ENCODE results near the gene GPX3. TPM values are rescaled to one million over a fixed set of nuclear protein-coding genes. Genes with fewer than 3 reads are reported as not detected.

The GPX3 gene
- total and polyA plus RNA-seq, 2 of the 13 experiments (the other 11 are each of a cell fraction or from before 2014, with no cell fraction given), result 33.8 to 1,892 TPM

DNA sequence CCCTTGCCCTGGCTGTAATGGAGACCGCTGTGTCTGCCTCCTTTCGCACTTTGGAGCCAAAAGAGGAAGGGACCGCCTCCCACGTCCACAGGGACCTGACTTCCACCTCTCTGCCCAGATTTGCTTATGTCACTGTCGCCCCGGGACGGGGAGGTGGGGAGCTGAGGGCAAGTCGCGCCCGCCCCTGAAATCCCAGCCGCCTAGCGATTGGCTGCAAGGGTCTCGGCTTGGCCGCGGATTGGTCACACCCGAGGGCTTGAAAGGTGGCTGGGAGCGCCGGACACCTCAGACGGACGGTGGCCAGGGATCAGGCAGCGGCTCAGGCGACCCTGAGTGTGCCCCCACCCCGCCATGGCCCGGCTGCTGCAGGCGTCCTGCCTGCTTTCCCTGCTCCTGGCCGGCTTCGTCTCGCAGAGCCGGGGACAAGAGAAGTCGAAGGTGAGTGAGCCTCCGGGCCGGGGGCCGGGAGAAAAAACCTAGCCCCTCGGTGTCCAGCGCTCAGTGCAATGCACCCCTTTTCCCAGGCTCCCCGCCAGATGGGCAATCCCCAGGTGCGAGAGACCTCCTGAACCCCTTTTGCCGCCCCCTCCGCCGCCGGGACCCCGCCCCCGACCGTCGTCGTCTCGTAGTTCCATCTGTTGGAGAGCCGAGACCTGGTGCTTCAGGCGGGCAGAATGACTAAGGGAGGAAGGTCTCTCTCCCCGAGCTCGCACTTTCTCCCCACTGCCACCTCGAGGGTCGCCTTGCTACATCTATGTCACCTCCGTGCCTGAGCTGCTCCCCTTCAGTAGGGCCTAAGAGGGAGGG lies at the start of gene GPX3 (continued):
- TF ChIP-seq ZNF281 (CRISPR knock-in tag; IDR thresholded peaks at IDR 0.05; ENCODE audit: borderline replicate concordance), result no peak
- TF ChIP-seq ZNF619 (CRISPR knock-in tag; IDR thresholded peaks at IDR 0.05), result 0 out of 2 replicates have a peak, but pooled peaks have one; percentile 83
- 0 out of 2 replicates have a peak, but pooled peaks have one; percentile 13 for TF ChIP-seq FOXO1 (CRISPR knock-in tag; IDR thresholded peaks at IDR 0.05)
- TF ChIP-seq SAP130 (CRISPR knock-in tag; IDR thresholded peaks at IDR 0.05; ENCODE audit: low read depth), result peak; percentile 82
- TF ChIP-seq, protein P1, sequence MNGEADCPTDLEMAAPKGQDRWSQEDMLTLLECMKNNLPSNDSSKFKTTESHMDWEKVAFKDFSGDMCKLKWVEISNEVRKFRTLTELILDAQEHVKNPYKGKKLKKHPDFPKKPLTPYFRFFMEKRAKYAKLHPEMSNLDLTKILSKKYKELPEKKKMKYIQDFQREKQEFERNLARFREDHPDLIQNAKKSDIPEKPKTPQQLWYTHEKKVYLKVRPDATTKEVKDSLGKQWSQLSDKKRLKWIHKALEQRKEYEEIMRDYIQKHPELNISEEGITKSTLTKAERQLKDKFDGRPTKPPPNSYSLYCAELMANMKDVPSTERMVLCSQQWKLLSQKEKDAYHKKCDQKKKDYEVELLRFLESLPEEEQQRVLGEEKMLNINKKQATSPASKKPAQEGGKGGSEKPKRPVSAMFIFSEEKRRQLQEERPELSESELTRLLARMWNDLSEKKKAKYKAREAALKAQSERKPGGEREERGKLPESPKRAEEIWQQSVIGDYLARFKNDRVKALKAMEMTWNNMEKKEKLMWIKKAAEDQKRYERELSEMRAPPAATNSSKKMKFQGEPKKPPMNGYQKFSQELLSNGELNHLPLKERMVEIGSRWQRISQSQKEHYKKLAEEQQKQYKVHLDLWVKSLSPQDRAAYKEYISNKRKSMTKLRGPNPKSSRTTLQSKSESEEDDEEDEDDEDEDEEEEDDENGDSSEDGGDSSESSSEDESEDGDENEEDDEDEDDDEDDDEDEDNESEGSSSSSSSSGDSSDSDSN (CRISPR knock-in tag; IDR thresholded peaks at IDR 0.05), result peak; percentile 61
- TF ChIP-seq, protein P2, sequence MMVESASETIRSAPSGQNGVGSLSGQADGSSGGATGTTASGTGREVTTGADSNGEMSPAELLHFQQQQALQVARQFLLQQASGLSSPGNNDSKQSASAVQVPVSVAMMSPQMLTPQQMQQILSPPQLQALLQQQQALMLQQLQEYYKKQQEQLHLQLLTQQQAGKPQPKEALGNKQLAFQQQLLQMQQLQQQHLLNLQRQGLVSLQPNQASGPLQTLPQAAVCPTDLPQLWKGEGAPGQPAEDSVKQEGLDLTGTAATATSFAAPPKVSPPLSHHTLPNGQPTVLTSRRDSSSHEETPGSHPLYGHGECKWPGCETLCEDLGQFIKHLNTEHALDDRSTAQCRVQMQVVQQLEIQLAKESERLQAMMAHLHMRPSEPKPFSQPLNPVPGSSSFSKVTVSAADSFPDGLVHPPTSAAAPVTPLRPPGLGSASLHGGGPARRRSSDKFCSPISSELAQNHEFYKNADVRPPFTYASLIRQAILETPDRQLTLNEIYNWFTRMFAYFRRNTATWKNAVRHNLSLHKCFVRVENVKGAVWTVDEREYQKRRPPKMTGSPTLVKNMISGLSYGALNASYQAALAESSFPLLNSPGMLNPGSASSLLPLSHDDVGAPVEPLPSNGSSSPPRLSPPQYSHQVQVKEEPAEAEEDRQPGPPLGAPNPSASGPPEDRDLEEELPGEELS (CRISPR knock-in tag; IDR thresholded peaks at IDR 0.05), result peak; percentile 44; the same call in 1 of the 2 replicates
- no peak for TF ChIP-seq NFE2 (CRISPR knock-in tag; IDR thresholded peaks at IDR 0.05)
- TF ChIP-seq PHB2 (IDR thresholded peaks at IDR 0.05; ENCODE audit: partially characterized antibody), result no peak
- no peak for TF ChIP-seq BCLAF1 (IDR thresholded peaks at IDR 0.05)
- TF ChIP-seq ZNF770 (CRISPR knock-in tag; IDR thresholded peaks at IDR 0.05), result 0 out of 2 replicates have a peak, but pooled peaks have one; percentile 20
- no peak for TF ChIP-seq TCF7 (IDR thresholded peaks at IDR 0.05; ENCODE audit: low read depth)
- TF ChIP-seq ZNF788 (CRISPR knock-in tag; IDR thresholded peaks at IDR 0.05; ENCODE audit: borderline replicate concordance), result peak; percentile 73; the same call in 1 of the 2 replicates
- TF ChIP-seq LBX2 (CRISPR knock-in tag; IDR thresholded peaks at IDR 0.05; ENCODE audit: borderline replicate concordance), result no peak
- TF ChIP-seq JUNB (CRISPR knock-in tag; IDR thresholded peaks at IDR 0.05; ENCODE audit: borderline replicate concordance), result no peak
- TF ChIP-seq ZFY (CRISPR knock-in tag; IDR thresholded peaks at IDR 0.05), result peak; percentile 51
